Measurements from ENCODE around the gene STT3B. TPM values are rescaled to one million over a fixed set of nuclear protein-coding genes. Genes with fewer than 3 reads are reported as not detected.

STT3B gene
- total and polyA plus RNA-seq, 5 donors from 2014 or later, result 85.1 to 108 (median 90.8) TPM

GRCh38 chr3:31673950-31674349 lies 141.2 kb downstream of the STT3B start:
- Mint-ChIP-seq H3K36me3 (no peaks in the 10 kb centered on the region), H3K4me3 (no peak overlapping the region), H3K27me3 (no peaks in the 10 kb centered on the region), H3K9me3 (no peaks in the 10 kb centered on the region), H3K4me1 (peaks cover 0 to 2% (median under 1%) of the 10 kb centered on the region in 4 donors), H3K27ac (no peak overlapping the region)
- Histone ChIP-seq H3K27me3 (ENCODE audit: control insufficient read depth, insufficient read depth, low read length) (peaks cover 3% of the 10 kb centered on the region), H3K4me1 (ENCODE audit: control insufficient read depth, insufficient read depth, low read length, poor library complexity, severe bottlenecking) (no peaks in the 10 kb centered on the region), H3K27ac (ENCODE audit: insufficient read depth, low read length, poor library complexity, severe bottlenecking) (no peak overlapping the region), H3K4me3 (ENCODE audit: low read depth, low read length) (no peak overlapping the region), H3K9me3 (ENCODE audit: control insufficient read depth in 2 of 2, low read length in 2 of 2) (no peaks in the 10 kb centered on the region), H3K36me3 (ENCODE audit: control insufficient read depth, insufficient read depth, low read length) (no peaks in the 10 kb centered on the region)
- ATAC-seq (ENCODE audit: low read depth in 2 of 2), result no peak
- DNase-seq, result no peak

- no peaks in the 10 kb centered on the region for H3K4me1 ChIP-seq (ENCODE audit: control insufficient read depth, insufficient read depth, low read length, poor library complexity, severe bottlenecking)
- no peak for ATAC-seq (ENCODE audit: low read depth in 2 of 2)
- H3K36me3 ChIP-seq (ENCODE audit: control insufficient read depth, insufficient read depth, low read length), result no peaks in the 10 kb centered on the region
- Mint-ChIP-seq H3K27ac (no peak overlapping the region), H3K27me3 (no peaks in the 10 kb centered on the region), H3K4me3 (no peak overlapping the region), H3K4me1 (peaks cover 0 to 2% (median under 1%) of the 10 kb centered on the region in 4 donors), H3K9me3 (no peaks in the 10 kb centered on the region), H3K36me3 (no peaks in the 10 kb centered on the region)
- H3K4me3 ChIP-seq (ENCODE audit: low read depth, low read length), result no peak overlapping the region
- no peak for DNase-seq
- no peaks in the 10 kb centered on the region for H3K9me3 ChIP-seq (ENCODE audit: control insufficient read depth in 2 of 2, low read length in 2 of 2)
- no peaks in the 10 kb centered on the region for H3K27me3 ChIP-seq (ENCODE audit: control insufficient read depth, insufficient read depth, low read length)
- no peak overlapping the region for H3K27ac ChIP-seq (ENCODE audit: insufficient read depth, low read length, poor library complexity, severe bottlenecking)
Measured at GRCh38 chr3:31676556-31676955, 143.8 kb downstream of the STT3B start.

GRCh38 chr3:31680072-31680870 lies 147.5 kb downstream of the STT3B start:
- no peak for DNase-seq
- no peaks in the 10 kb centered on the region for H3K36me3 Mint-ChIP-seq

More at GRCh38 chr3:31680072-31680870, 147.5 kb downstream of the STT3B start:
- Mint-ChIP-seq H3K4me3 (no peak overlapping the region), H3K27me3 (no peaks in the 10 kb centered on the region), H3K27ac (no peak overlapping the region), H3K9me3 (peaks cover 0 to 2% (median 0%) of the 10 kb centered on the region in 7 donors), H3K4me1 (peaks cover 0 to 2% (median under 1%) of the 10 kb centered on the region in 4 donors)
- Histone ChIP-seq H3K27me3 (ENCODE audit: control insufficient read depth, insufficient read depth, low read length) (no peaks in the 10 kb centered on the region), H3K4me1 (ENCODE audit: control insufficient read depth, insufficient read depth, low read length, poor library complexity, severe bottlenecking) (no peaks in the 10 kb centered on the region), H3K27ac (ENCODE audit: insufficient read depth, low read length, poor library complexity, severe bottlenecking) (no peak overlapping the region), H3K4me3 (ENCODE audit: low read depth, low read length) (no peak overlapping the region), H3K9me3 (ENCODE audit: control insufficient read depth in 2 of 2, low read length in 2 of 2) (no peaks in the 10 kb centered on the region), H3K36me3 (ENCODE audit: control insufficient read depth, insufficient read depth, low read length) (no peaks in the 10 kb centered on the region)
- ATAC-seq (ENCODE audit: low read depth in 2 of 2), result no peak
